ENCODE results near the gene FAM24B.
"Not testable (repeated sequence)": the region's sequence is repeated elsewhere in the genome, so short reads cannot be mapped to it uniquely, and the experiment has no call there.

The FAM24B gene

GRCh38 chr10:122858042-122858441, 21.3 kb downstream of the FAM24B start:
- not testable (repeated sequence) for DNase-seq

- DNase-seq: no peak
These were observed 22.5 kb downstream of the FAM24B start for GRCh38 chr10:122856902-122857301.

GRCh38 chr10:122855745-122856144, 23.6 kb downstream of the FAM24B start:
- DNase-seq: no peak

GRCh38 chr10:122854648-122855047, 24.7 kb downstream of the FAM24B start:
- DNase-seq: no peak

- no peak for DNase-seq
These were observed 25.6 kb downstream of the FAM24B start for GRCh38 chr10:122853665-122854313.

- no peak for DNase-seq
These were observed 27.1 kb downstream of the FAM24B start for GRCh38 chr10:122852261-122852660.

- no peak for DNase-seq
These were observed 28.4 kb downstream of the FAM24B start for GRCh38 chr10:122850705-122851640.

- no peak for DNase-seq
These were observed 29.3 kb downstream of the FAM24B start for GRCh38 chr10:122849900-122850605.

GRCh38 chr10:122849090-122849489, 30.3 kb downstream of the FAM24B start:
- no peak for DNase-seq

- DNase-seq: no peak
These were observed 31.4 kb downstream of the FAM24B start for GRCh38 chr10:122847782-122848604.

- no peak for DNase-seq
These were observed 33.5 kb downstream of the FAM24B start, which contains the start of gene CUZD1 for GRCh38 chr10:122845783-122846332. CUZD1 (minus strand) TSS chr10:122845857; CDS start chr10:122845843, 14 bp downstream.

- no peak for DNase-seq
These were observed 35.2 kb downstream of the FAM24B start for GRCh38 chr10:122844146-122844545.

GRCh38 chr10:122841569-122841968, 37.8 kb downstream of the FAM24B start:
- DNase-seq: no peak

- DNase-seq: no peak
These were observed 39.9 kb downstream of the FAM24B start for GRCh38 chr10:122839505-122839904.

- no peak for DNase-seq
These were observed 40.5 kb downstream of the FAM24B start for GRCh38 chr10:122838880-122839279.

- no peak for DNase-seq
These were observed 43.5 kb downstream of the FAM24B start for GRCh38 chr10:122835908-122836307.

GRCh38 chr10:122830965-122831353, 48.4 kb downstream of the FAM24B start:
- DNase-seq: no peak

GRCh38 chr10:122830273-122830964, 49.0 kb downstream of the FAM24B start:
- no peak for DNase-seq

- no peak for DNase-seq
These were observed 49.9 kb downstream of the FAM24B start for GRCh38 chr10:122829454-122829853.

GRCh38 chr10:122828716-122829255, 50.6 kb downstream of the FAM24B start:
- DNase-seq: no peak

- no peak for DNase-seq
These were observed 52.1 kb downstream of the FAM24B start for GRCh38 chr10:122827302-122827701.
